Neural progenitor cell (in vitro differentiated cells): ENCODE results near the gene PSMG4.

Experiments used
- CTCF ChIP-seq: fragments of 200-600 bp; sonication (generic); IDR thresholded peaks from 2 replicates; pipeline ENCODE4 v1.5.1; 2017; ENCODE audit warnings: antibody characterized with exemption, mild to moderate bottlenecking
- EZH2 ChIP-seq: fragments of 200-600 bp; sonication (generic); IDR thresholded peaks from 2 replicates; pipeline ENCODE4 v1.6.1; 2017; ENCODE audit warnings: antibody characterized with exemption, mild to moderate bottlenecking, moderate library complexity
- EZH2phosphoT487 ChIP-seq: fragments of 200-600 bp; sonication (generic); IDR thresholded peaks from 2 replicates; pipeline ENCODE4 v1.6.1; 2017; ENCODE audit warnings: antibody characterized with exemption

- TF ChIP-seq CTCF (no peak), EZH2phosphoT487 (no peak), EZH2 (no peak)
These were observed 49.4 kb downstream of the PSMG4 start for GRCh38 chr6:3308106-3308505.
